ENCODE results near the gene SPG7. TPM values are rescaled to one million over a fixed set of nuclear protein-coding genes. Genes with fewer than 3 reads are reported as not detected.

The SPG7 gene
- total and polyA plus RNA-seq, 9 of the 15 experiments (the other 6 are each of a cell fraction or from before 2014, with no cell fraction given), result 5.8 to 89.1 (median 49.4) TPM

DNA sequence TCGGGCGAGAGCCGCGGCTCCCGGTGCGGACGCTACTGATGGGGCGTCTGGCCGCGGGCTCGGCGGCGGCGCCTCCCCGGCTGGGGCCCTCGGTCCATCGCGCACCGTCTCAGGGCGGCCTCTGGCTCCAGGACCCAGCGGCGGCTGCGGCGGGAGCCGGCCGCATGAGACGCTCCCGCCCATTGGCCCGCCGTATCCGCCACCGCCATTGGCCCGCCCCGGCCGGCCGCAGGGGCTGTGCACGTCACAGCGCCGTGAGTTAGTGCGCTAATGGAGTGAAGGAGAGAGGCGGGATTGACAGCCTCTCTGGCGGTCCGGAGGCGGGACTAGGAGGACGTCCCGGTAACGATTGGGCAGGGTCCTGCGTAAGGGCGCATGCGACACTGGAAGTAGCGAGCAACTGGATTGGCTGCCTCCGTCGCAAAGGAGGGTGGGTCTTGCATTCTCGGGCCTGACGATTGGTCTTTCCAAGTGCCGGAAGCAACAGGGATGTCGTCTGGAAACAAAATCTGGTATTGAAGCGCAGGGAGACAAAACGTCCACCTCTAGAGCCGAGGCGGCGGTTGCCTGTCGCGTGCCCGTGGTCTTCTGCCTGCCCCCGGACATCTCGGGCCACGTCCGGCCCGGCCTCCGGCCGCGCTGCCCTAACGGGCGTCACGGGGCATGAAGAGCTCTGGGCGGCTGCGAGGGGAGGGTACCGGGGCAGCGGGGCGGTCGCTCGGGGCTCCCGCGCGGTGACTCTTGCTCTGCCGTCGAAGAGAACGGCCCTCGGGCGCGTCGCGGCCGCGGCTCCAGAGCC, 17.6 kb upstream of the SPG7 start, which contains the start of gene ANKRD11 (continued):
- TF ChIP-seq CBX2 (IDR thresholded peaks at IDR 0.05; ENCODE audit: insufficient read depth, low read length, poor library complexity, severe bottlenecking) (no peak), IFI16 (CRISPR knock-in tag; IDR thresholded peaks at IDR 0.05) (no peak), ESRRB (CRISPR knock-in tag; IDR thresholded peaks at IDR 0.05; ENCODE audit: borderline replicate concordance) (no peak), TAF15 (IDR thresholded peaks at IDR 0.05; ENCODE audit: low read depth, low read length) (no peak), ATF4 (CRISPR knock-in tag; IDR thresholded peaks at IDR 0.05) (no peak), YBX1 (IDR thresholded peaks at IDR 0.05) (no peak), CBFB (CRISPR knock-in tag; IDR thresholded peaks at IDR 0.05) (no peak; the same call in 1 of the 2 replicates), MYC (IDR thresholded peaks at IDR 0.05; ENCODE audit: low read depth, low read length) (peak; percentile 50), MYC (CRISPR knock-in tag; IDR thresholded peaks at IDR 0.05; ENCODE audit: borderline replicate concordance, low read depth) (no peak), FOXP1 (CRISPR knock-in tag; IDR thresholded peaks at IDR 0.05) (0 out of 2 replicates have a peak, but pooled peaks have one; percentile 52), MAFG (tag; conservative IDR thresholded peaks at IDR 0.05) (no peak), POLR2G (IDR thresholded peaks at IDR 0.05; ENCODE audit: low read depth, low read length) (peak; percentile 96), NR4A1 (CRISPR knock-in tag; IDR thresholded peaks at IDR 0.05) (no peak), NR4A1 (tag; IDR thresholded peaks at IDR 0.05) (no peak), STAT5A (IDR thresholded peaks at IDR 0.05; ENCODE audit: borderline replicate concordance, low read length) (no peak; the same call in 1 of the 2 replicates), ZBTB17 (CRISPR knock-in tag; IDR thresholded peaks at IDR 0.05) (no peak), MXI1 (IDR thresholded peaks at IDR 0.05; ENCODE audit: low read depth, low read length) (0 out of 2 replicates have a peak, but pooled peaks have one; percentile 28), SP1 (CRISPR knock-in tag; IDR thresholded peaks at IDR 0.05) (peak; percentile 87), NCOA6 (IDR thresholded peaks at IDR 0.05) (peak; percentile 96)
- TF ChIP-seq, protein P1, sequence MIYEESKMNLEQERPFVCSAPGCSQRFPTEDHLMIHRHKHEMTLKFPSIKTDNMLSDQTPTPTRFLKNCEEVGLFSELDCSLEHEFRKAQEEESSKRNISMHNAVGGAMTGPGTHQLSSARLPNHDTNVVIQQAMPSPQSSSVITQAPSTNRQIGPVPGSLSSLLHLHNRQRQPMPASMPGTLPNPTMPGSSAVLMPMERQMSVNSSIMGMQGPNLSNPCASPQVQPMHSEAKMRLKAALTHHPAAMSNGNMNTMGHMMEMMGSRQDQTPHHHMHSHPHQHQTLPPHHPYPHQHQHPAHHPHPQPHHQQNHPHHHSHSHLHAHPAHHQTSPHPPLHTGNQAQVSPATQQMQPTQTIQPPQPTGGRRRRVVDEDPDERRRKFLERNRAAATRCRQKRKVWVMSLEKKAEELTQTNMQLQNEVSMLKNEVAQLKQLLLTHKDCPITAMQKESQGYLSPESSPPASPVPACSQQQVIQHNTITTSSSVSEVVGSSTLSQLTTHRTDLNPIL (CRISPR knock-in tag; IDR thresholded peaks at IDR 0.05), result no peak
- TF ChIP-seq, protein P2, sequence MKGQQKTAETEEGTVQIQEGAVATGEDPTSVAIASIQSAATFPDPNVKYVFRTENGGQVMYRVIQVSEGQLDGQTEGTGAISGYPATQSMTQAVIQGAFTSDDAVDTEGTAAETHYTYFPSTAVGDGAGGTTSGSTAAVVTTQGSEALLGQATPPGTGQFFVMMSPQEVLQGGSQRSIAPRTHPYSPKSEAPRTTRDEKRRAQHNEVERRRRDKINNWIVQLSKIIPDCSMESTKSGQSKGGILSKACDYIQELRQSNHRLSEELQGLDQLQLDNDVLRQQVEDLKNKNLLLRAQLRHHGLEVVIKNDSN (CRISPR knock-in tag; IDR thresholded peaks at IDR 0.05), result peak; percentile 65
- TF ChIP-seq, protein P3, sequence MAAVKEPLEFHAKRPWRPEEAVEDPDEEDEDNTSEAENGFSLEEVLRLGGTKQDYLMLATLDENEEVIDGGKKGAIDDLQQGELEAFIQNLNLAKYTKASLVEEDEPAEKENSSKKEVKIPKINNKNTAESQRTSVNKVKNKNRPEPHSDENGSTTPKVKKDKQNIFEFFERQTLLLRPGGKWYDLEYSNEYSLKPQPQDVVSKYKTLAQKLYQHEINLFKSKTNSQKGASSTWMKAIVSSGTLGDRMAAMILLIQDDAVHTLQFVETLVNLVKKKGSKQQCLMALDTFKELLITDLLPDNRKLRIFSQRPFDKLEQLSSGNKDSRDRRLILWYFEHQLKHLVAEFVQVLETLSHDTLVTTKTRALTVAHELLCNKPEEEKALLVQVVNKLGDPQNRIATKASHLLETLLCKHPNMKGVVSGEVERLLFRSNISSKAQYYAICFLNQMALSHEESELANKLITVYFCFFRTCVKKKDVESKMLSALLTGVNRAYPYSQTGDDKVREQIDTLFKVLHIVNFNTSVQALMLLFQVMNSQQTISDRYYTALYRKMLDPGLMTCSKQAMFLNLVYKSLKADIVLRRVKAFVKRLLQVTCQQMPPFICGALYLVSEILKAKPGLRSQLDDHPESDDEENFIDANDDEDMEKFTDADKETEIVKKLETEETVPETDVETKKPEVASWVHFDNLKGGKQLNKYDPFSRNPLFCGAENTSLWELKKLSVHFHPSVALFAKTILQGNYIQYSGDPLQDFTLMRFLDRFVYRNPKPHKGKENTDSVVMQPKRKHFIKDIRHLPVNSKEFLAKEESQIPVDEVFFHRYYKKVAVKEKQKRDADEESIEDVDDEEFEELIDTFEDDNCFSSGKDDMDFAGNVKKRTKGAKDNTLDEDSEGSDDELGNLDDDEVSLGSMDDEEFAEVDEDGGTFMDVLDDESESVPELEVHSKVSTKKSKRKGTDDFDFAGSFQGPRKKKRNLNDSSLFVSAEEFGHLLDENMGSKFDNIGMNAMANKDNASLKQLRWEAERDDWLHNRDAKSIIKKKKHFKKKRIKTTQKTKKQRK (IDR thresholded peaks at IDR 0.05; ENCODE audit: borderline replicate concordance, low read depth, low read length), result peak; percentile 93
